Measurements from ENCODE around the gene DNAJB12.
"Not testable (repeated sequence)": the region's sequence is repeated elsewhere in the genome, so short reads cannot be mapped to it uniquely, and the experiment has no call there.

Gene DNAJB12

GRCh38 chr10:72316748-72317435 is 37.8 kb downstream of the DNAJB12 start:
- DNase-seq (ENCODE audit: low read depth in 2 of 2), result no peak

GRCh38 chr10:72316386-72316700 is 38.4 kb downstream of the DNAJB12 start:
- DNase-seq (ENCODE audit: low read depth in 2 of 2), result no peak

- no peak for DNase-seq (ENCODE audit: low read depth in 2 of 2)
Measured at GRCh38 chr10:72315611-72316385, 38.9 kb downstream of the DNAJB12 start.

- no peak for DNase-seq (ENCODE audit: low read depth in 2 of 2)
Measured at GRCh38 chr10:72315054-72315453, 39.7 kb downstream of the DNAJB12 start.

- no peak for DNase-seq (ENCODE audit: low read depth in 2 of 2)
Measured at GRCh38 chr10:72314263-72314662, 40.5 kb downstream of the DNAJB12 start.

- no peak for DNase-seq (ENCODE audit: low read depth in 2 of 2)
Measured at GRCh38 chr10:72312865-72313391, 41.8 kb downstream of the DNAJB12 start.

- DNase-seq (ENCODE audit: low read depth in 2 of 2), result no peak
Measured at GRCh38 chr10:72311667-72312066, 43.1 kb downstream of the DNAJB12 start.

- no peak for DNase-seq (ENCODE audit: low read depth in 2 of 2)
Measured at GRCh38 chr10:72310636-72311035, 44.1 kb downstream of the DNAJB12 start.

- DNase-seq (ENCODE audit: low read depth in 2 of 2), result no peak
Measured at GRCh38 chr10:72310241-72310633, 44.5 kb downstream of the DNAJB12 start.

GRCh38 chr10:72309290-72310240 is 45.2 kb downstream of the DNAJB12 start:
- no peak for DNase-seq (ENCODE audit: low read depth in 2 of 2)

GRCh38 chr10:72308320-72308987 is 46.3 kb downstream of the DNAJB12 start:
- no peak for DNase-seq (ENCODE audit: low read depth in 2 of 2)

- DNase-seq (ENCODE audit: low read depth in 2 of 2), result not testable (repeated sequence)
Measured at GRCh38 chr10:72307711-72308110, 47.0 kb downstream of the DNAJB12 start.

- DNase-seq (ENCODE audit: low read depth in 2 of 2), result no peak
Measured at GRCh38 chr10:72306215-72306760, 48.4 kb downstream of the DNAJB12 start.

- no peak for DNase-seq (ENCODE audit: low read depth in 2 of 2)
Measured at GRCh38 chr10:72303424-72304128, 51.1 kb downstream of the DNAJB12 start.

GRCh38 chr10:72298592-72299519 is 55.9 kb downstream of the DNAJB12 start:
- no peak for DNase-seq (ENCODE audit: low read depth in 2 of 2)

GRCh38 chr10:72297805-72298591 is 56.7 kb downstream of the DNAJB12 start:
- DNase-seq (ENCODE audit: low read depth in 2 of 2), result peak; percentile 91 to 93

- peak; percentile 86 to 88 for DNase-seq (ENCODE audit: low read depth in 2 of 2)
Measured at GRCh38 chr10:72297281-72297804, 57.4 kb downstream of the DNAJB12 start.

GRCh38 chr10:72296829-72297280 is 57.9 kb downstream of the DNAJB12 start:
- not testable (repeated sequence) for DNase-seq (ENCODE audit: low read depth in 2 of 2)
